H1 (cell line): Measurements from ENCODE around the gene TECPR2. TPM values are rescaled to one million over a fixed set of nuclear protein-coding genes. Genes with fewer than 3 reads are reported as not detected.

Experiments used
- CTCF ChIA-PET: fragments of 300-600 bp; sonication (Branson Sonifier 250); formaldehyde crosslinking; loops from one replicate; lab custom pipeline; 2021; ENCODE audit not compliant: partially characterized antibody; lab: Charles Lee
- POLR2A ChIA-PET: fragments of 300-600 bp; sonication (Branson Sonifier 250); formaldehyde crosslinking; loops from one replicate; lab custom pipeline; 2021; ENCODE audit warnings: inconsistent platforms; ENCODE audit not compliant: partially characterized antibody; lab: Charles Lee
- DNase-seq, 2 experiments: peaks; one replicate each; pipeline versions ENCODE4 v3.0.0 to v3.0.0-alpha.2; 2010 to 2022; ENCODE audit warnings: low spot score in 2 of 2, low read depth in 1 of 2, mixed read lengths in 1 of 2
- FAIRE-seq: peaks from 2 replicates; lab custom pipeline; 2011; peaks lifted over from hg19 to GRCh38; lab: Jason Lieb, UNC
- H2AFZ ChIP-seq: 2 replicates; pipeline ENCODE4 v1.8.1; 2012; ENCODE audit warnings: low read length, inconsistent platforms
- H2AK5ac ChIP-seq: 2 replicates; pipeline ENCODE4 v1.6.1; 2013; ENCODE audit warnings: low read depth, low read length
- H2BK120ac ChIP-seq: replicated peaks from 2 replicates; pipeline ENCODE3; 2013; ENCODE audit warnings: low read depth, low read length, inconsistent platforms
- H2BK12ac ChIP-seq: 2 replicates; pipeline ENCODE4 v1.6.1; 2013; ENCODE audit warnings: low read depth, low read length
- H2BK15ac ChIP-seq: 2 replicates; pipeline ENCODE4 v1.6.1; 2013; ENCODE audit warnings: low read length
- H2BK20ac ChIP-seq: 2 replicates; pipeline ENCODE4 v1.6.1; 2013; ENCODE audit warnings: low read length
- H2BK5ac ChIP-seq: 2 replicates; pipeline ENCODE4 v1.6.1; 2013; ENCODE audit warnings: low read depth, low read length
- H3K14ac ChIP-seq: 2 replicates; pipeline ENCODE4 v1.6.1; 2013; ENCODE audit warnings: inconsistent platforms; ENCODE audit not compliant: insufficient read length
- H3K18ac ChIP-seq: 2 replicates; pipeline ENCODE4 v1.6.1; 2013; ENCODE audit warnings: low read length; ENCODE audit errors: extremely low read depth
- H3K23ac ChIP-seq: 2 replicates; pipeline ENCODE4 v1.6.1; 2013; ENCODE audit warnings: inconsistent platforms; ENCODE audit not compliant: insufficient read length
- H3K23me2 ChIP-seq: 2 replicates; pipeline ENCODE4 v1.6.1; 2013; ENCODE audit warnings: low read depth, low read length
- H3K27ac ChIP-seq: 2 replicates; pipeline ENCODE4 v1.6.1; 2011; ENCODE audit warnings: low read depth, low read length, inconsistent platforms
- H3K27me3 ChIP-seq, 4 experiments: replicated peaks in 1 of 4; 1 replicate in 1 of 4; 2 replicates in 3 of 4; pipeline versions ENCODE4 v1.6.1 to v1.8.1; 2011 to 2013; ENCODE audit warnings: low read length in 3 of 4, mild to moderate bottlenecking in 3 of 4, inconsistent platforms in 2 of 4, mixed read lengths in 2 of 4, moderate library complexity in 1 of 4; ENCODE audit not compliant: control insufficient read depth in 3 of 4, insufficient read depth in 3 of 4; ENCODE audit errors: extremely low read depth in 1 of 4
- H3K36me3 ChIP-seq, 4 experiments: 2 replicates each; pipeline versions ENCODE4 v1.6.1 to v1.8.1; 2011 to 2013; ENCODE audit warnings: mild to moderate bottlenecking in 4 of 4, low read length in 3 of 4, moderate library complexity in 2 of 4, control low read depth in 1 of 4, inconsistent platforms in 1 of 4; ENCODE audit not compliant: insufficient read depth in 4 of 4, control insufficient read depth in 2 of 4
- H3K4ac ChIP-seq: replicated peaks from 2 replicates; pipeline ENCODE3; 2013; ENCODE audit warnings: low read length, low read depth, mixed read lengths, inconsistent platforms; ENCODE audit not compliant: insufficient read length
- H3K4me1 ChIP-seq, 4 experiments: replicated peaks in 1 of 4; 1 replicate in 1 of 4; 2 replicates in 3 of 4; pipeline versions ENCODE4 v1.6.1 to v1.8.1; 2011 to 2013; ENCODE audit warnings: low read length in 3 of 4, inconsistent platforms in 2 of 4, mixed read lengths in 1 of 4; ENCODE audit not compliant: insufficient read depth in 4 of 4, control insufficient read depth in 3 of 4
- H3K4me2 ChIP-seq, 2 experiments: 2 replicates each; pipeline versions ENCODE4 v1.6.1 to v1.8.1; 2011 to 2013; ENCODE audit warnings: low read depth in 2 of 2, low read length in 2 of 2, control low read depth in 1 of 2, inconsistent platforms in 1 of 2, mild to moderate bottlenecking in 1 of 2; ENCODE audit not compliant: insufficient read depth in 1 of 2
- H3K4me3 ChIP-seq, 4 experiments: fragments of 200-600, 300-600 bp in 1 of 4; sonication (generic), shearing (Covaris generic), sonication (Bioruptor Twin) in 1 of 4; 2 replicates each; pipeline versions ENCODE4 v1.5.1 to v1.8.1; 2011 to 2016; ENCODE audit warnings: low read length in 4 of 4, low read depth in 3 of 4, control low read depth in 2 of 4, inconsistent platforms in 2 of 4, mild to moderate bottlenecking in 2 of 4, mixed read lengths in 1 of 4, moderate library complexity in 1 of 4; ENCODE audit not compliant: insufficient read depth in 2 of 4; ENCODE audit errors: extremely low read depth in 1 of 4
- H3K56ac ChIP-seq: replicated peaks from 2 replicates; pipeline ENCODE3; 2013; ENCODE audit warnings: low read depth, mild to moderate bottlenecking, mixed read lengths, low read length, inconsistent platforms; ENCODE audit not compliant: insufficient read length
- H3K79me1 ChIP-seq: 2 replicates; pipeline ENCODE4 v1.6.1; 2013; ENCODE audit warnings: low read depth, low read length, control low read depth
- H3K79me2 ChIP-seq, 2 experiments: 2 replicates each; pipeline versions ENCODE4 v1.6.1 to v1.8.1; 2012 to 2013; ENCODE audit warnings: low read length in 2 of 2, mild to moderate bottlenecking in 2 of 2, inconsistent platforms in 1 of 2; ENCODE audit not compliant: insufficient read depth in 2 of 2, control insufficient read depth in 1 of 2
- H3K9ac ChIP-seq, 4 experiments: replicated peaks in 1 of 4; 1 replicate in 1 of 4; 2 replicates in 3 of 4; pipeline versions ENCODE4 v1.6.1 to v1.8.1; 2011 to 2013; ENCODE audit warnings: low read depth in 3 of 4, low read length in 3 of 4, control low read depth in 2 of 4, mild to moderate bottlenecking in 2 of 4, moderate library complexity in 2 of 4, inconsistent platforms in 1 of 4; ENCODE audit errors: extremely low read depth in 1 of 4
- H3K9me3 ChIP-seq, 2 experiments: 2 replicates each; pipeline versions ENCODE4 v1.6.1 to v1.8.1; 2012 to 2013; ENCODE audit warnings: mild to moderate bottlenecking in 2 of 2, moderate library complexity in 2 of 2, control low read depth in 1 of 2, inconsistent platforms in 1 of 2, low read depth in 1 of 2, low read length in 1 of 2, mixed read lengths in 1 of 2; ENCODE audit not compliant: insufficient read depth in 2 of 2
- H4K20me1 ChIP-seq, 2 experiments: replicated peaks in 1 of 2; 2 replicates each; pipeline versions ENCODE3 to v1.8.1; 2011 to 2013; ENCODE audit warnings: inconsistent platforms in 2 of 2, low read length in 2 of 2, mild to moderate bottlenecking in 1 of 2; ENCODE audit not compliant: insufficient read depth in 2 of 2, control insufficient read depth in 1 of 2
- H4K5ac ChIP-seq: 2 replicates; pipeline ENCODE4 v1.6.1; 2013; ENCODE audit warnings: low read length, low read depth, mixed read lengths, inconsistent platforms; ENCODE audit not compliant: insufficient read length
- H4K8ac ChIP-seq: 2 replicates; pipeline ENCODE4 v1.8.0; 2013; ENCODE audit warnings: mild to moderate bottlenecking, moderate library complexity, low read length, inconsistent platforms; ENCODE audit not compliant: insufficient read depth; ENCODE audit errors: extremely low read depth
- H4K91ac ChIP-seq: replicated peaks from 2 replicates; pipeline ENCODE3; 2013; ENCODE audit warnings: low read length, mixed read lengths, inconsistent platforms; ENCODE audit not compliant: insufficient read length
- EP300 ChIP-seq, 2 experiments: IDR thresholded peaks; 1 replicate in 1 of 2; 2 replicates in 1 of 2; pipeline ENCODE4 v1.6.1; 2011 to 2012; ENCODE audit warnings: low read depth in 2 of 2, low read length in 2 of 2, mild to moderate bottlenecking in 2 of 2, borderline replicate concordance in 1 of 2, inconsistent platforms in 1 of 2, moderate library complexity in 1 of 2
- GABPA ChIP-seq: IDR thresholded peaks from 2 replicates; pipeline ENCODE4 v1.6.1; 2011; ENCODE audit warnings: mild to moderate bottlenecking, low read length, moderate library complexity, borderline replicate concordance; ENCODE audit not compliant: insufficient read depth
- GTF2F1 ChIP-seq: IDR thresholded peaks from 2 replicates; pipeline ENCODE4 v1.6.1; 2012; ENCODE audit warnings: low read depth, low read length, improper control_type of control experiment, borderline replicate concordance
- MAX ChIP-seq: IDR thresholded peaks from 2 replicates; pipeline ENCODE4 v1.6.1; 2012; ENCODE audit warnings: inconsistent platforms
- PHF8 ChIP-seq: fragments of 200-600 bp; sonication (generic); conservative IDR thresholded peaks from 2 replicates; pipeline ENCODE4 v1.7.1; 2012; ENCODE audit warnings: low read depth, mild to moderate bottlenecking, inconsistent platforms, low read length, moderate library complexity
- RBBP5 ChIP-seq: IDR thresholded peaks from 2 replicates; pipeline ENCODE4 v1.7.1; 2012; ENCODE audit warnings: low read depth, mild to moderate bottlenecking, inconsistent platforms, low read length, moderate library complexity, borderline replicate concordance
- WGBS, 2 experiments: shearing (Covaris generic) in 1 of 2; methylation state at CpG; one replicate each; pipeline versions ENCODE4 v1.1.6 to v1.1.7; 2013 to 2015; ENCODE audit warnings: low lambda C conversion rate in 2 of 2, mixed read lengths in 2 of 2, inconsistent platforms in 1 of 2, low coverage in 1 of 2, missing lambda C conversion rate in 1 of 2; ENCODE audit not compliant: insufficient replicate concordance in 2 of 2, insufficient coverage in 1 of 2, insufficient read length in 1 of 2; ENCODE audit errors: extremely low coverage in 1 of 2, missing lambda C conversion rate in 1 of 2; 5-methylcytosine and 5-hydroxymethylcytosine counted together
- polyA plus RNA-seq, 7 experiments: library from polyadenylated mRNA; depleted of rRNA in 3 of 7; stranded (reverse) in 5 of 7; unstranded in 2 of 7; fragments of >200 nt in 5 of 7; fragments of 200-250 nt in 2 of 7; gene quantifications; 1 replicate in 5 of 7; 2 replicates in 1 of 7; 4 replicates in 1 of 7; pipeline versions ENCODE4 v1.2.1 to v1.2.3, GENCODE V29; 2011 to 2013; ENCODE audit warnings: missing spikeins in 2 of 7, mixed read lengths in 2 of 7
- total RNA-seq: library from RNA; stranded (reverse); fragmentation: NEBNext Ultra II Directional; extraction: Animal tissue kit (Norgen Biotek cat#: 25700); gene quantifications from 2 replicates; pipeline ENCODE4 v1.2.1, GENCODE V29; 2021

The TECPR2 gene
- total and polyA plus RNA-seq, 2 of the 8 experiments (the other 6 are each of a cell fraction or from before 2014, with no cell fraction given), result 6.8 to 19.4 TPM

GRCh38 chr14:102375119-102375518, 12.4 kb downstream of the TECPR2 start:
- Histone ChIP-seq H3K23me2 (no peaks in the 10 kb centered on the region), H2BK120ac (no peak overlapping the region), H2BK12ac (no peak overlapping the region), H2AFZ (no peak overlapping the region), H3K79me2 (peaks cover 0 to 7% of the 10 kb centered on the region in 2 experiments; a peak in 2 of 4 replicates), H4K8ac (no peak overlapping the region), H3K4me2 (no peak overlapping the region), H3K14ac (no peak overlapping the region), H3K79me1 (peaks cover 7% of the 10 kb centered on the region), H3K9me3 (no peaks in the 10 kb centered on the region), H3K4me3 (no peak overlapping the region), H3K27ac (no peak overlapping the region), H3K27me3 (no peaks in the 10 kb centered on the region), H3K4ac (no peak overlapping the region), H2BK20ac (no peak overlapping the region), H4K20me1 (peaks cover 0 to 7% of the 10 kb centered on the region in 2 experiments), H3K36me3 (peaks cover 0 to 9% (median 2%) of the 10 kb centered on the region in 4 experiments), H3K56ac (no peak overlapping the region), H3K23ac (no peak overlapping the region), H2AK5ac (no peak overlapping the region), H3K4me1 (no peaks in the 10 kb centered on the region), H4K5ac (no peak overlapping the region), H2BK15ac (no peak overlapping the region), H3K9ac (no peak overlapping the region), H3K18ac (no peak overlapping the region), H4K91ac (no peak overlapping the region), H2BK5ac (no peak overlapping the region)
- CTCF ChIA-PET, result interaction anchor here (0.6 to 1.9 kb wide), 5 partner anchors 14 to 656 kb away, joined by 3 to 6 read pairs (median 3); no protein-coding TSS in a partner anchor
- no peak for TF ChIP-seq EP300 (IDR thresholded peaks at IDR 0.05; ENCODE audit: borderline replicate concordance in 1 of 2, low read depth in 2 of 2, low read length in 2 of 2)
- no peak for TF ChIP-seq MAX
- no peak for TF ChIP-seq RBBP5
- no peak for TF ChIP-seq PHF8
- TF ChIP-seq GABPA, result no peak
- TF ChIP-seq GTF2F1, result no peak
- WGBS, 2 experiments, result 92% methylated on average over 5 of the region's 5 CpGs; no CpG with 5 or more reads in 1 of the 2 experiments
- DNase-seq (no peak), FAIRE-seq (no peak)
- POLR2A ChIA-PET, result interaction anchor here (0.6 to 1.2 kb wide), 2 partner anchors 13 to 868 kb away, joined by 3 to 4 read pairs; no protein-coding TSS in a partner anchor
